Lung (tissue), 12 donors: ENCODE data around the gene ERBB4. TPM values are rescaled to one million over a fixed set of nuclear protein-coding genes. Genes with fewer than 3 reads are reported as not detected.

Experiments used
- ATAC-seq: fragments of 200-7000 bp; cut with Tn5 transposase; one replicate; pipeline ENCODE4 v1.9.1; 2020; ENCODE audit warnings: moderate number of reproducible peaks; ENCODE audit not compliant: insufficient read depth, low FRiP score
- DNase-seq, 3 donors: peaks; one replicate each; pipeline ENCODE4 v3.0.0-alpha.2; 2013 to 2017
- H3K27ac ChIP-seq, 2 donors: one replicate each; pipeline ENCODE4 v1.5.1; 2013; ENCODE audit warnings: mild to moderate bottlenecking in 2 of 2, moderate library complexity in 2 of 2, control low read depth in 1 of 2, inconsistent platforms in 1 of 2, low read depth in 1 of 2, low read length in 1 of 2
- H3K27me3 ChIP-seq, 3 donors: one replicate each; pipeline ENCODE4 v1.5.1; 2013; ENCODE audit warnings: low read length in 2 of 3; ENCODE audit not compliant: control insufficient read depth in 3 of 3, insufficient read depth in 3 of 3
- H3K36me3 ChIP-seq, 4 donors: one replicate each; pipeline ENCODE4 v1.5.1; 2013; ENCODE audit warnings: low read length in 4 of 4, mild to moderate bottlenecking in 1 of 4, moderate library complexity in 1 of 4; ENCODE audit not compliant: control insufficient read depth in 4 of 4, insufficient read depth in 4 of 4
- H3K4me1 ChIP-seq, 5 donors: one replicate each; pipeline ENCODE4 v1.5.1; 2013; ENCODE audit warnings: low read length in 5 of 5, mild to moderate bottlenecking in 2 of 5, moderate library complexity in 1 of 5; ENCODE audit not compliant: control insufficient read depth in 5 of 5, insufficient read depth in 5 of 5
- H3K4me3 ChIP-seq: one replicate; pipeline ENCODE4 v1.5.1; 2013; ENCODE audit warnings: mild to moderate bottlenecking, control low read depth, moderate library complexity
- H3K9ac ChIP-seq, 2 donors: one replicate each; pipeline ENCODE4 v1.5.1; 2013; ENCODE audit warnings: low read length in 2 of 2, control low read depth in 1 of 2; ENCODE audit not compliant: insufficient read depth in 1 of 2
- H3K9me3 ChIP-seq, 4 donors: one replicate each; pipeline ENCODE4 v1.5.1; 2013; ENCODE audit warnings: low read length in 3 of 4, mild to moderate bottlenecking in 1 of 4, moderate library complexity in 1 of 4; ENCODE audit not compliant: control insufficient read depth in 4 of 4, insufficient read depth in 3 of 4
- CTCF ChIP-seq: IDR thresholded peaks from 2 replicates; pipeline ENCODE4 v1.5.1; 2012; ENCODE audit warnings: mild to moderate bottlenecking; ENCODE audit errors: control extremely low read depth, extremely low read depth
- WGBS, 2 donors: extraction: QIAGEN DNeasy Blood & Tissue Kit; methylation state at CpG; one replicate each; pipeline ENCODE4 v1.1.7; 2013; 5-methylcytosine and 5-hydroxymethylcytosine counted together
- polyA plus RNA-seq, 2 donors: library from polyadenylated mRNA; stranded (reverse); fragments of 200-250 nt; gene quantifications; one replicate each; pipeline ENCODE4 v1.2.1, GENCODE V29; 2013
- total RNA-seq, 2 donors: library from RNA; depleted of rRNA in 1 of 2; stranded (reverse); fragments of >200 nt in 1 of 2; gene quantifications; one replicate each; pipeline ENCODE4 v1.2.1, GENCODE V29; 2014 to 2021
- donor health status: control.
- donor health status: control.
- donor health status: Bipolar disorder and iron deficiency.
- donor health status: healthy.
- donor health status: DM: yes; HTN: yes; CAD: no.

Gene ERBB4
- total and polyA plus RNA-seq, 4 donors: 0.41 to 16.8 (median 5.3) TPM

DNA sequence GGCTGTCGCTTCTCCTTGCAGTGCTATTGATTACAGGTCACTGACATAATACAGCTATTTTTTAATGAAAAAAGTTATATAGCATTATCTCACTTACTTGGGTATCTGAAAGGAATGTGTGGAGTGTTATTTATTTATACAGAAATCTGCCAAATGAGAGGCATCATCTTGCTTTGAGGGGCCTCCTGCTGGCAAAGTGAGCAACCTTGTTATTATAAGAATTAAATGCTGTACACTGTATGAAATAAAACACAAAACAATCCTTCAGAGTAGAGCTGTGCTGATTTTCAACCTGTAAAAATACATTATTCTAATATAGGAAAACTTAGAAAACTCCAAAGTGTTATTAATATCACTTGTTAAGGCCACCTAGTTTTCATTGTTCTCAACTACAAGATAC is 20.9 kb downstream of the ERBB4 start:
- H3K9me3 ChIP-seq: no peaks in the 10 kb centered on the region
- no peaks in the 10 kb centered on the region for H3K4me1 ChIP-seq
- DNase-seq (no peak), ATAC-seq (no peak)
- no peaks in the 10 kb centered on the region for H3K36me3 ChIP-seq
- no peak overlapping the region for H3K9ac ChIP-seq
- no peak for TF ChIP-seq CTCF
- no peak overlapping the region for H3K27ac ChIP-seq
- no peak overlapping the region for H3K4me3 ChIP-seq
- WGBS, 2 donors: 88% methylated on average over 1 of the region's 1 CpG
- peaks cover 0 to 2% (median 0%) of the 10 kb centered on the region in 3 donors for H3K27me3 ChIP-seq

GRCh38 chr2:212505586-212505985 is 33.0 kb downstream of the ERBB4 start:
- no peak overlapping the region for H3K27ac ChIP-seq
- no peak for TF ChIP-seq CTCF
- H3K4me3 ChIP-seq: no peak overlapping the region
- 91 to 93% methylated on average over 2 of the region's 2 CpGs for WGBS, 2 donors
- H3K9ac ChIP-seq: no peak overlapping the region
- no peaks in the 10 kb centered on the region for H3K27me3 ChIP-seq
- no peaks in the 10 kb centered on the region for H3K4me1 ChIP-seq
- ATAC-seq (no peak), DNase-seq (no peak)
- no peaks in the 10 kb centered on the region for H3K36me3 ChIP-seq
- H3K9me3 ChIP-seq: no peaks in the 10 kb centered on the region

DNA sequence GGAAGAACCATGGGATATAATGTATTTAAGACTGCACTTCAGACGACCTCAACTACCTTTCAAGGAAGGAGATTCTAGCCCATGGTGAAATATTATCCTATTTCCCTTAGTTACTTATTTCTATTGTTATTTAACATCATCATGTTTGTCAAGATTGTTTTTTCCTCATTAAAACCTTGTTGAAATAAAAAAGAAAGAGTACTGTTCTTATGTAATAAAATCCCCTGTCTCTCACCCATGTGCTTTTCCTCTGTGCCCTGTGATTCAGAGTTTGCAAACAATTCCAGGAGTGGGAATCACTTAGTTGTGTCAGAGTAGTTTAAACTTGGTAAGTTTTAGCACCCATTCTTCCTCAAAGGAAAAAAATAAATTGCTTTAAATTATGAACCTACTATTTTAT is 43.6 kb downstream of the ERBB4 start:
- no peak overlapping the region for H3K4me3 ChIP-seq
- no peak for TF ChIP-seq CTCF
- H3K9ac ChIP-seq: no peak overlapping the region
- no peak overlapping the region for H3K27ac ChIP-seq
- H3K4me1 ChIP-seq: peaks cover 0 to 2% (median 0%) of the 10 kb centered on the region in 5 donors
- H3K27me3 ChIP-seq: no peaks in the 10 kb centered on the region
- WGBS, 2 donors: 68 to 73% methylated on average over 1 of the region's 1 CpG
- H3K9me3 ChIP-seq: no peaks in the 10 kb centered on the region
- DNase-seq (no peak), ATAC-seq (no peak)
- H3K36me3 ChIP-seq: no peaks in the 10 kb centered on the region

DNA sequence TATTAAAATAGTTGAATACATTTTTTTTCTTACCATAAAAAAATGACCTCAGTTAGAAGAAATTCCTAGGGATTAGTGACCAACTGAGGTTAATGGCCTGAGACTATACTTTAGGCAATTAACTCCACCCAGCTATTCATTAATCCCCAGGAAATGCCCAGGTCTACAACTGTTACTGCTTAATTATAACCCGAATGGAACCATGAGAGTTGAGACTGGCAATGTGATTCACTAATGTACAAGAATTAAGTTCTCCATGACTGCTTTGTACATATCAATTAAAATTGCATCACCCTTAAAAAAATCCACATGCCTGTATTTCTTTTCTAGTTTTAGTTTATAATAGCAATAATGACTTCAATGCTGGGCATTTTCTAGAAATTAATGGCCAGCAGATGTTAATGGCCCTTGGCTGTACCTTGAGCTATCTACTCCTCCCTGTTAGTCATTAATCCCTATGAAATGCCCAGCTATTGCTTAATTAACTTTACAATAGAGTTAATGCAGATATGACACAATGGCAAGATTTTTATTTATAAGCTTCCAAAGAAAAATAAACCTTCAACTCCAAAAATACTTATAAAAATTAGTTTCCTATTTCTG is 44.1 kb downstream of the ERBB4 start:
- peaks cover 0 to 2% (median 0%) of the 10 kb centered on the region in 5 donors for H3K4me1 ChIP-seq
- ATAC-seq: no peak
- TF ChIP-seq CTCF: no peak
- no peaks in the 10 kb centered on the region for H3K27me3 ChIP-seq
- no peak overlapping the region for H3K9ac ChIP-seq
- WGBS, 2 donors: 85 to 87% methylated on average over 1 of the region's 1 CpG
- H3K9me3 ChIP-seq: no peaks in the 10 kb centered on the region
- H3K36me3 ChIP-seq: no peaks in the 10 kb centered on the region
- H3K4me3 ChIP-seq: no peak overlapping the region
- no peak overlapping the region for H3K27ac ChIP-seq
- DNase-seq: no peak
